Activated CD8-positive, alpha-beta memory T cell treated with anti-CD3 and anti-CD28 coated beads for 48 hours (primary cell): ENCODE measurements around the gene WNT11.
A peak's percentile ranks its signal among the peaks of the same experiment; 100 is the strongest.

Experiments used
- DNase-seq, 3 experiments: peaks; one replicate each; pipeline ENCODE4 v3.0.0-alpha.2; 2020; ENCODE audit warnings: low read depth in 2 of 3, low spot score in 2 of 3

Gene WNT11

GRCh38 chr11:76238551-76238950 is 32.2 kb upstream of the WNT11 start:
- DNase-seq, result no peak

GRCh38 chr11:76237914-76238313 is 31.6 kb upstream of the WNT11 start:
- no peak for DNase-seq

- DNase-seq, result no peak
Observed at GRCh38 chr11:76237000-76237649, 30.8 kb upstream of the WNT11 start.

- DNase-seq, result peak in 1 of 3 experiments; percentile 30
Observed at GRCh38 chr11:76236092-76236999, 30.0 kb upstream of the WNT11 start.

GRCh38 chr11:76235233-76236091 is 29.2 kb upstream of the WNT11 start:
- peak; percentile 74 to 100 (median 99) for DNase-seq

- DNase-seq, result peak in 1 of 3 experiments; percentile 20
Observed at GRCh38 chr11:76234416-76235232, 28.3 kb upstream of the WNT11 start.

- DNase-seq, result no peak
Observed at GRCh38 chr11:76234021-76234415, 27.7 kb upstream of the WNT11 start.

GRCh38 chr11:76233196-76233921 is 27.1 kb upstream of the WNT11 start:
- DNase-seq, result no peak

- DNase-seq, result no peak
Observed at GRCh38 chr11:76232026-76232665, 25.8 kb upstream of the WNT11 start.

- DNase-seq, result no peak
Observed at GRCh38 chr11:76231121-76231738, 24.9 kb upstream of the WNT11 start.

GRCh38 chr11:76230392-76230791 is 24.1 kb upstream of the WNT11 start:
- no peak for DNase-seq

- no peak for DNase-seq
Observed at GRCh38 chr11:76229690-76230240, 23.5 kb upstream of the WNT11 start.

- DNase-seq, result no peak
Observed at GRCh38 chr11:76228875-76229149, 22.5 kb upstream of the WNT11 start.

- no peak for DNase-seq
Observed at GRCh38 chr11:76228071-76228874, 22.0 kb upstream of the WNT11 start.

GRCh38 chr11:76226626-76227025 is 20.3 kb upstream of the WNT11 start:
- no peak for DNase-seq

- DNase-seq, result no peak
Observed at GRCh38 chr11:76225122-76225611, 18.9 kb upstream of the WNT11 start.

- no peak for DNase-seq
Observed at GRCh38 chr11:76224461-76225121, 18.3 kb upstream of the WNT11 start.
